Activated CD4-positive, alpha-beta T cell treated with anti-CD3 and anti-CD28 coated beads for 36 hours (primary cell): ENCODE results near the gene TEDDM1. TPM values are rescaled to one million over a fixed set of nuclear protein-coding genes. Genes with fewer than 3 reads are reported as not detected.
"Not testable (repeated sequence)": the region's sequence is repeated elsewhere in the genome, so short reads cannot be mapped to it uniquely, and the experiment has no call there.

Experiments
- ATAC-seq: fragments of 200-7000 bp; cut with Tn5 transposase; one replicate; pipeline ENCODE4 v1.10.0; 2021; ENCODE audit warnings: mild to moderate bottlenecking, moderate library complexity
- CTCF ChIA-PET: fragments of 350-600 bp; sonication (Branson Sonifier 250); formaldehyde crosslinking; loops from one replicate; lab custom pipeline; 2021; ENCODE audit warnings: antibody characterized with exemption; lab: Charles Lee
- POLR2A ChIA-PET: fragments of 350-600 bp; sonication (Branson Sonifier 250); formaldehyde crosslinking; loops from one replicate; lab custom pipeline; 2021; ENCODE audit warnings: antibody characterized with exemption, inconsistent platforms; lab: Charles Lee
- DNase-seq: peaks from one replicate; pipeline ENCODE4 v3.0.0-alpha.2; 2020
- H3K27ac Mint-ChIP-seq: one replicate; pipeline ENCODE4 v1.8.0; 2021; ENCODE audit warnings: mixed read lengths
- H3K27me3 Mint-ChIP-seq: one replicate; pipeline ENCODE4 v1.8.0; 2021; ENCODE audit warnings: mixed read lengths
- H3K36me3 Mint-ChIP-seq: one replicate; pipeline ENCODE4 v1.8.0; 2021; ENCODE audit warnings: low read depth, mixed read lengths
- H3K4me1 Mint-ChIP-seq: one replicate; pipeline ENCODE4 v1.8.0; 2021; ENCODE audit warnings: mixed read lengths
- H3K4me3 Mint-ChIP-seq: one replicate; pipeline ENCODE4 v1.8.0; 2021; ENCODE audit warnings: mild to moderate bottlenecking, moderate library complexity, mixed read lengths
- H3K9me3 Mint-ChIP-seq: one replicate; pipeline ENCODE4 v1.8.0; 2021; ENCODE audit warnings: low read depth, mixed read lengths
- intact Hi-C, 2 experiments: fragments of 100-400 bp; cut with DNase I in 1 of 2; cut with micrococcal nuclease in 1 of 2; formaldehyde crosslinking; loops; one replicate each; pipeline versions ENCODE4 v1.14.2 to v1.15.1; 2022 to 2024; cut with DNase I, micrococcal nuclease
- total RNA-seq, 2 experiments: library from RNA; stranded (reverse); gene quantifications; one replicate each; pipeline ENCODE4 v1.2.3, GENCODE V29; 2021

TEDDM1 gene
- not detected for total RNA-seq

GRCh38 chr1:182400567-182400966 lies at the start of gene TEDDM1:
Gene TEDDM1, minus strand, starts transcription at chr1:182400667. Its CDS starts 182 bp downstream, at chr1:182400485.
- no peak within 1 kb of the TSS for H3K27ac Mint-ChIP-seq
- CTCF ChIA-PET = interaction anchor here (0.8 to 2.3 kb wide), 3 partner anchors 257 to 322 kb away, joined by 3 to 18 read pairs (median 3); no protein-coding TSS in a partner anchor
- H3K27me3 Mint-ChIP-seq = peaks cover 11% of the 10 kb centered on the region
- DNase-seq (no peak), ATAC-seq (no peak)
- POLR2A ChIA-PET = no interaction called here
- H3K36me3 Mint-ChIP-seq = no peaks in the 10 kb centered on the region
- intact Hi-C loops = no loop called here
- H3K4me1 Mint-ChIP-seq = peaks cover 2% of the 10 kb centered on the region
- H3K9me3 Mint-ChIP-seq = peaks cover under 1% of the 10 kb centered on the region
- no peak within 1 kb of the TSS for H3K4me3 Mint-ChIP-seq

GRCh38 chr1:182450087-182450486 lies 49.6 kb upstream of the TEDDM1 start, which contains the start of gene RGSL1:
Gene RGSL1, plus strand, starts transcription at chr1:182450146. Its CDS starts 20 bp downstream, at chr1:182450166.
- Mint-ChIP-seq H3K4me1 (peaks cover 2% of the 10 kb centered on the region), H3K27ac (no peak within 1 kb of the TSS), H3K27me3 (peaks cover 5% of the 10 kb centered on the region), H3K9me3 (no peaks in the 10 kb centered on the region), H3K4me3 (no peak within 1 kb of the TSS), H3K36me3 (no peaks in the 10 kb centered on the region)
- DNase-seq = no peak
- no peak for ATAC-seq
- intact Hi-C loops = no loop called here
- ChIA-PET CTCF (no interaction called here), POLR2A (no interaction called here)

- Mint-ChIP-seq H3K4me1 (peaks cover 2% of the 10 kb centered on the region), H3K4me3 (no peak overlapping the region), H3K27me3 (no peaks in the 10 kb centered on the region), H3K27ac (no peak overlapping the region), H3K36me3 (no peaks in the 10 kb centered on the region), H3K9me3 (no peaks in the 10 kb centered on the region)
- intact Hi-C loops = loop anchor here (2.0 to 5.0 kb wide), 2 partner anchors 150 to 153 kb away; no protein-coding TSS in a partner anchor
- ATAC-seq (no peak), DNase-seq (no peak)
- POLR2A ChIA-PET = no interaction called here
- CTCF ChIA-PET = interaction anchor here (1.2 to 2.1 kb wide), 2 partner anchors 148 to 367 kb away, joined by 3 to 5 read pairs; no protein-coding TSS in a partner anchor
Observed at GRCh38 chr1:182447660-182448059, 47.2 kb upstream of the TEDDM1 start.

- POLR2A ChIA-PET, H3K27ac Mint-ChIP-seq, H3K36me3 Mint-ChIP-seq, ATAC-seq, H3K4me3 Mint-ChIP-seq, H3K27me3 Mint-ChIP-seq, H3K9me3 Mint-ChIP-seq, H3K4me1 Mint-ChIP-seq, DNase-seq: not testable (repeated sequence)
- CTCF ChIA-PET = interaction anchor here (1.2 kb wide), 1 partner anchor 149 kb away, joined by 3 read pairs; no protein-coding TSS in a partner anchor
- intact Hi-C loops = loop anchor here (2.0 to 5.0 kb wide), 2 partner anchors 150 to 154 kb away; no protein-coding TSS in a partner anchor
Observed at GRCh38 chr1:182447124-182447523, 46.7 kb upstream of the TEDDM1 start.

- H3K4me3 Mint-ChIP-seq = no peak overlapping the region
- intact Hi-C loops = loop anchor here (1.0 to 5.0 kb wide), 3 partner anchors 151 to 340 kb away; no protein-coding TSS in a partner anchor
- CTCF ChIA-PET = no interaction called here
Observed at GRCh38 chr1:182446033-182446669, 45.7 kb upstream of the TEDDM1 start.

GRCh38 chr1:182444497-182444896 lies 44.0 kb upstream of the TEDDM1 start:
- H3K27me3 Mint-ChIP-seq = no peaks in the 10 kb centered on the region
- peak; percentile 12 for DNase-seq
- no peak overlapping the region for H3K27ac Mint-ChIP-seq
- no peaks in the 10 kb centered on the region for H3K36me3 Mint-ChIP-seq
- ATAC-seq = no peak
- no peaks in the 10 kb centered on the region for H3K9me3 Mint-ChIP-seq
- ChIA-PET POLR2A (interaction anchor here (0.7 kb wide), 1 partner anchor 31 kb away, joined by 3 read pairs; no protein-coding TSS in a partner anchor), CTCF (interaction anchor here (0.5 to 2.0 kb wide), 4 partner anchors 151 to 1125 kb away, joined by 3 to 8 read pairs (median 5); no protein-coding TSS in a partner anchor)
- intact Hi-C loops = no loop called here
- peaks cover 2% of the 10 kb centered on the region for H3K4me1 Mint-ChIP-seq
- no peak overlapping the region for H3K4me3 Mint-ChIP-seq

More at GRCh38 chr1:182446033-182446669, 45.7 kb upstream of the TEDDM1 start:
- DNase-seq (peak; percentile 45), ATAC-seq (peak; percentile 66)
- H3K27ac Mint-ChIP-seq = no peak overlapping the region
- H3K36me3 Mint-ChIP-seq = no peaks in the 10 kb centered on the region
- H3K9me3 Mint-ChIP-seq = no peaks in the 10 kb centered on the region
- peaks cover 2% of the 10 kb centered on the region for H3K4me1 Mint-ChIP-seq
- H3K27me3 Mint-ChIP-seq = no peaks in the 10 kb centered on the region
- POLR2A ChIA-PET = no interaction called here

- no peak overlapping the region for H3K4me3 Mint-ChIP-seq
- no peaks in the 10 kb centered on the region for H3K36me3 Mint-ChIP-seq
- POLR2A ChIA-PET = no interaction called here
- peaks cover 3% of the 10 kb centered on the region for H3K9me3 Mint-ChIP-seq
- intact Hi-C loops = no loop called here
- H3K4me1 Mint-ChIP-seq = peaks cover 2% of the 10 kb centered on the region
- ATAC-seq = no peak
- peaks cover 5% of the 10 kb centered on the region for H3K27me3 Mint-ChIP-seq
- H3K27ac Mint-ChIP-seq = no peak overlapping the region
- CTCF ChIA-PET = no interaction called here
- no peak for DNase-seq
Observed at GRCh38 chr1:182442333-182442732, 41.9 kb upstream of the TEDDM1 start.

- Mint-ChIP-seq H3K27ac (no peak overlapping the region), H3K4me3 (no peak overlapping the region), H3K9me3 (peaks cover 3% of the 10 kb centered on the region), H3K4me1 (peaks cover 2% of the 10 kb centered on the region), H3K27me3 (peaks cover 9% of the 10 kb centered on the region), H3K36me3 (no peaks in the 10 kb centered on the region)
- DNase-seq (no peak), ATAC-seq (no peak)
- intact Hi-C loops = no loop called here
- POLR2A ChIA-PET = no interaction called here
- CTCF ChIA-PET = no interaction called here
Observed at GRCh38 chr1:182441719-182442118, 41.3 kb upstream of the TEDDM1 start.

- DNase-seq (no peak), ATAC-seq (no peak)
- no peak overlapping the region for H3K4me3 Mint-ChIP-seq
- intact Hi-C loops = no loop called here
- peaks cover 3% of the 10 kb centered on the region for H3K9me3 Mint-ChIP-seq
- no peak overlapping the region for H3K27ac Mint-ChIP-seq
- H3K27me3 Mint-ChIP-seq = peaks cover 12% of the 10 kb centered on the region
- ChIA-PET CTCF (no interaction called here), POLR2A (no interaction called here)
- no peaks in the 10 kb centered on the region for H3K36me3 Mint-ChIP-seq
- no peaks in the 10 kb centered on the region for H3K4me1 Mint-ChIP-seq
Observed at GRCh38 chr1:182438326-182438725, 37.9 kb upstream of the TEDDM1 start.

GRCh38 chr1:182433580-182433979 lies 33.1 kb upstream of the TEDDM1 start:
- DNase-seq (no peak), ATAC-seq (no peak)
- ChIA-PET POLR2A (no interaction called here), CTCF (no interaction called here)
- H3K36me3 Mint-ChIP-seq = no peaks in the 10 kb centered on the region
- no peak overlapping the region for H3K27ac Mint-ChIP-seq
- H3K27me3 Mint-ChIP-seq = peaks cover 15% of the 10 kb centered on the region
- intact Hi-C loops = no loop called here
- H3K4me1 Mint-ChIP-seq = peaks cover 11% of the 10 kb centered on the region
- peaks cover 3% of the 10 kb centered on the region for H3K9me3 Mint-ChIP-seq
- no peak overlapping the region for H3K4me3 Mint-ChIP-seq

- no peaks in the 10 kb centered on the region for H3K36me3 Mint-ChIP-seq
- H3K4me3 Mint-ChIP-seq = no peak overlapping the region
- ATAC-seq (no peak), DNase-seq (no peak)
- ChIA-PET POLR2A (no interaction called here), CTCF (interaction anchor here (0.7 to 1.5 kb wide), 3 partner anchors 21 to 288 kb away, joined by 3 read pairs; no protein-coding TSS in a partner anchor)
- no peaks in the 10 kb centered on the region for H3K9me3 Mint-ChIP-seq
- H3K4me1 Mint-ChIP-seq = peaks cover 20% of the 10 kb centered on the region
- no peak overlapping the region for H3K27ac Mint-ChIP-seq
- intact Hi-C loops = no loop called here
- peaks cover 5% of the 10 kb centered on the region for H3K27me3 Mint-ChIP-seq
Observed at GRCh38 chr1:182431278-182431677, 30.8 kb upstream of the TEDDM1 start.
